Osteocyte (in vitro differentiated cells): ENCODE measurements around the gene ZDHHC14. TPM values are rescaled to one million over a fixed set of nuclear protein-coding genes. Genes with fewer than 3 reads are reported as not detected.

Experiments used
- DNase-seq: peaks from one replicate; pipeline ENCODE4 v3.0.0; 2021; ENCODE audit warnings: mixed read lengths; ENCODE audit not compliant: unreplicated experiment; ENCODE audit errors: extremely low spot score
- H3K27ac Mint-ChIP-seq: one replicate; pipeline ENCODE4 v1.8.0; 2021; ENCODE audit warnings: mild to moderate bottlenecking, mixed read lengths; ENCODE audit not compliant: unreplicated experiment
- H3K27me3 Mint-ChIP-seq: one replicate; pipeline ENCODE4 v1.8.0; 2021; ENCODE audit warnings: mixed read lengths; ENCODE audit not compliant: unreplicated experiment
- H3K36me3 Mint-ChIP-seq: one replicate; pipeline ENCODE4 v1.8.0; 2021; ENCODE audit warnings: mixed read lengths; ENCODE audit not compliant: unreplicated experiment
- H3K4me1 Mint-ChIP-seq: one replicate; pipeline ENCODE4 v1.8.0; 2021; ENCODE audit warnings: mixed read lengths; ENCODE audit not compliant: unreplicated experiment
- H3K4me3 Mint-ChIP-seq: one replicate; pipeline ENCODE4 v1.8.0; 2021; ENCODE audit warnings: mild to moderate bottlenecking, moderate library complexity, mixed read lengths; ENCODE audit not compliant: unreplicated experiment
- H3K9me3 Mint-ChIP-seq: one replicate; pipeline ENCODE4 v1.8.0; 2021; ENCODE audit warnings: mixed read lengths; ENCODE audit not compliant: unreplicated experiment
- total RNA-seq: library from RNA; stranded (reverse); gene quantifications from 2 replicates; pipeline ENCODE4 v1.2.1, GENCODE V29; 2021
- TF ChIP-seq, protein P1 (sequence below): fragments of 200-600 bp; sonication (generic); IDR thresholded peaks from 2 replicates; pipeline ENCODE4 v1.5.0; 2021; ENCODE audit warnings: antibody characterized with exemption, mild to moderate bottlenecking, moderate library complexity

ZDHHC14 gene
- total RNA-seq, 1 donor from 2014 or later: 9.1 TPM

DNA sequence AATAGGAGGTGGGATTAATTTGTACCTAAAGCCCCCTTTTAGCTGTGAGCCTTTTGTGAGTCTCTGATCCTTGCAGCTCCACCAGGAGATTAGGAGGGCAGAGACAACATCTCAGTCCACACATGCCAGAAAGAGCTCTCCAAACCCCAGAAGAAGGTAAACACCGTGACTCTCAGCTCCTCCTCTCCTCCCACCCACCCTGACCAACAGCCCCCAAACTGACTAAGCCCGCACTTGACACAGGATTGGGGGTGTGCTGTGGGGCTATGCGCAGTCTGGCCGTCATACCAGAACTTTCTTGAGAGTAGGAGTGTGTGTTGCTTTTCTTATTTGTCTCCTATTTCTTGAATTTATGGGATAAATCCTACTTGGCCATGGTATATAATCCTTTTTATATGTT lies 277.3 kb downstream of the ZDHHC14 start:
- Mint-ChIP-seq H3K9me3 (no peaks in the 10 kb centered on the region), H3K4me1 (peaks cover 4% of the 10 kb centered on the region), H3K36me3 (peaks cover 2% of the 10 kb centered on the region), H3K4me3 (no peak overlapping the region), H3K27me3 (no peaks in the 10 kb centered on the region), H3K27ac (no peak overlapping the region)
- no peak for DNase-seq
- TF ChIP-seq, protein P1, sequence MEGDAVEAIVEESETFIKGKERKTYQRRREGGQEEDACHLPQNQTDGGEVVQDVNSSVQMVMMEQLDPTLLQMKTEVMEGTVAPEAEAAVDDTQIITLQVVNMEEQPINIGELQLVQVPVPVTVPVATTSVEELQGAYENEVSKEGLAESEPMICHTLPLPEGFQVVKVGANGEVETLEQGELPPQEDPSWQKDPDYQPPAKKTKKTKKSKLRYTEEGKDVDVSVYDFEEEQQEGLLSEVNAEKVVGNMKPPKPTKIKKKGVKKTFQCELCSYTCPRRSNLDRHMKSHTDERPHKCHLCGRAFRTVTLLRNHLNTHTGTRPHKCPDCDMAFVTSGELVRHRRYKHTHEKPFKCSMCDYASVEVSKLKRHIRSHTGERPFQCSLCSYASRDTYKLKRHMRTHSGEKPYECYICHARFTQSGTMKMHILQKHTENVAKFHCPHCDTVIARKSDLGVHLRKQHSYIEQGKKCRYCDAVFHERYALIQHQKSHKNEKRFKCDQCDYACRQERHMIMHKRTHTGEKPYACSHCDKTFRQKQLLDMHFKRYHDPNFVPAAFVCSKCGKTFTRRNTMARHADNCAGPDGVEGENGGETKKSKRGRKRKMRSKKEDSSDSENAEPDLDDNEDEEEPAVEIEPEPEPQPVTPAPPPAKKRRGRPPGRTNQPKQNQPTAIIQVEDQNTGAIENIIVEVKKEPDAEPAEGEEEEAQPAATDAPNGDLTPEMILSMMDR: no peak

DNA sequence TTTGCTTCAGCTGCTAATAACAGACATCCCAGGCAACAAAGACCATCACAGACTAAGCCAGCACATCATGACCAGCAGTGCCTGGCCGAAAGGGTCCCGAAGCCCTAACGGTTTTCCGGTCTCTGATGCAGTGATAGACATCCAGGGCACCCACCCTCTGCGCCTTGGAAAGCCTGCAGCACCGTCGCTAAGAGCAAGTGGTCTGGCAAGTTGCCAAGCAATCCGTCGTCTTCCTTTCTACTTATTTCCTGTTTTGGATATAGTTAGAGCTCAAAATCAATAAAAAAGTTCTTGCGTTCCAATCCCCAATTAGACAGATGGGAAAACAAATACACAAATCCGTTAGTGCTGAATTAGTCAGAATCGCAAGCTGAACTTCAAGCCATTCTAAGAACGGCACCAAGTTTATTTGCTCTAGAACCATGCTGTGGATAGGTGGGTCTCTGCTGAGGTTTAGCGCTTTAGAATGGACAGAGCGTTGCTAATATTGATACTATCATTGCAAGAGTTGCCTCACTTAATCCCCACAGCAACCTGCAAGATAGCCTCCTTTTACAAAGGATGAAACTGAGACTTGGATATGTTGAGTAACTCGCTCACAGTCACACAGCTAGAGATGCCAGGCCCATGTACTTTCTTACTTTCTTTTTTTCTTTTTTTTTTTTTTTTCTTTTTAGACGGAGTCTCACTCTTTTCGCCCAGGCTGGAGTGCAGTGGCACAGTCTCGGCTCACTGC lies 278.7 kb downstream of the ZDHHC14 start:
- peaks cover 4% of the 10 kb centered on the region for H3K4me1 Mint-ChIP-seq

DNA sequence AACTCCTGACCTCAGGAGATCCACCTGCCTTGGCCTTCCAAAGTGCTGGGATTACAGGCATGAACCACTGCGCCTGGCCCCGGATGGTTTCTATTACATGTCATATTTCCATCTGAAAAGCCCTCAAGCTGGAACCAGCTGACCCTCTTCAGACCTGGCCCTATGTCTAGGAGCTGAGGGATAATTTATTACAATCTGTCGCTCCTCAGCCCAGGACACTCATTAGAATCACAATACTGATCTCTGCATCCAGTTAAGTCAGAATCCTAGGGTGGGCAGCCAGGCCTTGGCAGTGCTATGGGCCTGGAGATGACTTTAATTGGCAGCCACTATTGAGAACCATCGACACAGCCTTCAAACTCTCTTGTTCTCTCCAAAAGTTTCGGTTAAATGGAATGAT lies 279.4 kb downstream of the ZDHHC14 start:
- Mint-ChIP-seq H3K4me3 (no peak overlapping the region), H3K27me3 (no peaks in the 10 kb centered on the region)

More for the DNA sequence above, 278.7 kb downstream of the ZDHHC14 start:
- Mint-ChIP-seq H3K27me3 (no peaks in the 10 kb centered on the region), H3K4me3 (no peak overlapping the region), H3K9me3 (no peaks in the 10 kb centered on the region), H3K36me3 (peaks cover 4% of the 10 kb centered on the region), H3K27ac (no peak overlapping the region)
- TF ChIP-seq, protein P1: no peak
- DNase-seq: no peak

DNA sequence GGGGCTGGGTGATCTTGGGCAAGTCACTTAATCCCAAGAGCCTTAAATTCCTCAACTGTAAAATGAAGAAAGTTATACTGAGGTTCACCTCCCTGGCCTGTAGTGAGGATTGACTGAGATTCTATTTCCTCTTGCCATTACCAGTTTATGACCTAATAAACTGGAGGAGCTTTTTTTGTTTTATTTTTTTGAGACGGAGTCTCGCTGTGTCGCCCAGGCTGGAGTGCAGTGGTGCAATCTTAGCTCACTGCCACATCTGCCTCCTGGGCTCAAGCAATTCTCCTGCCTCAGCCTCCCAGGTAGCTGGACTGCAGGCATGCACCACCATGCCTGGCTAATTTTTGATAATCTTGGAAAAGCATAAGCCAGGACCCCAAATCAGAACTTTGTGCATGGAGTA lies 280.7 kb downstream of the ZDHHC14 start:
- H3K4me3 Mint-ChIP-seq: no peak overlapping the region
- DNase-seq: no peak
- H3K27me3 Mint-ChIP-seq: no peaks in the 10 kb centered on the region
- H3K36me3 Mint-ChIP-seq: peaks cover 4% of the 10 kb centered on the region
- no peaks in the 10 kb centered on the region for H3K9me3 Mint-ChIP-seq
- no peak overlapping the region for H3K27ac Mint-ChIP-seq
- H3K4me1 Mint-ChIP-seq: peaks cover under 1% of the 10 kb centered on the region
- TF ChIP-seq, protein P1: no peak

More for the DNA sequence above, 279.4 kb downstream of the ZDHHC14 start:
- TF ChIP-seq, protein P1: no peak
- Mint-ChIP-seq H3K36me3 (peaks cover 4% of the 10 kb centered on the region), H3K9me3 (no peaks in the 10 kb centered on the region), H3K4me1 (peaks cover 4% of the 10 kb centered on the region), H3K27ac (no peak overlapping the region)
- no peak for DNase-seq

DNA sequence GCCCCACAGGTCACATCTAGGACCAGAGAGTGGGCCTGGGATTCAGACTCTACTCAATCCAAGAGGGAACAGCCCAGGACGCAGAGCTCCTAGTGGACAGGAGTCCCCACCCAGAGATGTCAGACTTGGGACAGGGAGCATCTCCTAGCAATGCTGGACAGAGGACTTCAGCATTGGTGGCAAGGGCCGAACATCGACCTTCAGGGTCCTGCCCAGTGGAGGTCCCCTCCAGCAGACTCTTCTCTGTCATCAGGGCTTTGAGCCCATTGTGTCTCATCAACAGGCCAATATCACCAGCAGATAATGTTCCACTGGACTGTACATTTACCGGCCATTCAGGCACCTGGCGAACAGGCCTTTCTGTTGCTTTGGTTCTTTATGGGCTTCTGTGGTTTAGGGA lies 282.3 kb downstream of the ZDHHC14 start:
- Mint-ChIP-seq H3K9me3 (no peaks in the 10 kb centered on the region), H3K36me3 (peaks cover 4% of the 10 kb centered on the region), H3K27ac (no peak overlapping the region), H3K4me1 (peaks cover 9% of the 10 kb centered on the region), H3K4me3 (no peak overlapping the region), H3K27me3 (no peaks in the 10 kb centered on the region)
- TF ChIP-seq, protein P1: no peak
- DNase-seq: no peak
